GM19239 (cell line): ENCODE data around the gene MLNR.

ENCODE experiments used
- DNase-seq: peaks from one replicate; pipeline ENCODE4 v3.0.0; 2011; ENCODE audit warnings: low spot score; ENCODE audit not compliant: insufficient read length
- FAIRE-seq: peaks from 2 replicates; lab custom pipeline; 2011; peaks lifted over from hg19 to GRCh38; lab: Jason Lieb, UNC

The MLNR gene

GRCh38 chr13:49220036-49220855 is at the start of gene MLNR:
MLNR (plus strand) TSS chr13:49220338; CDS start chr13:49220338, 0 bp downstream.
- FAIRE-seq (no peak), DNase-seq (peak; percentile 44)

GRCh38 chr13:49171359-49171758 is 48.8 kb upstream of the MLNR start:
- no peak for FAIRE-seq
- DNase-seq: no peak

GRCh38 chr13:49183672-49184325 is 36.3 kb upstream of the MLNR start:
- DNase-seq: no peak
- FAIRE-seq: peak; percentile 39

DNA sequence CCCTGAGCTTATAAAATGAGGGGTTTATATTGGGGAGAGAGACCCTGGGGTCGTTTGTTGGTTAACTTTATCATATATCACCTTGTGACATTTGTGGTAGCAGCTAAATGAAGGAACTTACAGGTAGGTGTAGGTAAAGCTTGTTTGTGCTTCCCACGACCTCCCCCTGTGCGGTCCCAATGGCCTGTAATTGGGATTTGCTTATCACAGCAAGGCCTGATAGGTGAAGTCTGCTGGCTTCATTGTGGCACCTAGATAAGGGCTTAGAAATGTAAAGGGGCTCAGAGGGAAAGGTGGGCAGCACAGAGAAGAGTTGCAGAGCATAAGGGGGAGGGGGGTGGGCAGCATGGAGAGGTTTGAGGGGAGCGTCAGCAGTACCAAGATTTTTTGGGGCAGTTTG is 35.5 kb upstream of the MLNR start:
- DNase-seq (no peak), FAIRE-seq (no peak)

DNA sequence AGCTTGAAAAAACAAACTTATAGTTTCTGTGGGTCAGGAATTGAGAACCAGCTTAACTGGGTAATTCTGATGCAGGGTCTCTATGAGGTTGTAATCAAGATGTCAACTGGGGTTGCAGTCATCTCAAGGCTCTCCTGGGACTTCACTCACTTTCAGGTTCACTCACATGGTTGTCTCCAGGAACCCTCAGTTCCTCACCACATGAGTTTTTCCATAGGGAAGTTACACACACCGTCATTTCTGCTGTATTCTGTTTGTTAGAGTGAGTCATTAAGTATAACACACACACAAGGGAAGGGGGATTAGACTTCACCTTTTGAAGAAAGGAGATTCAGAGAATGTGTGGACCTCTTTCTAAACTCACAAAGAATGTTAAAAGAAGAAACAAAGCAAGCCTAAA is 34.9 kb upstream of the MLNR start:
- DNase-seq (no peak), FAIRE-seq (no peak)

- no peak for DNase-seq
- no peak for FAIRE-seq
These were observed 29.2 kb upstream of the MLNR start for GRCh38 chr13:49190901-49191300.

- DNase-seq (no peak), FAIRE-seq (no peak)
These were observed 13.5 kb upstream of the MLNR start for GRCh38 chr13:49206641-49207040.

DNA sequence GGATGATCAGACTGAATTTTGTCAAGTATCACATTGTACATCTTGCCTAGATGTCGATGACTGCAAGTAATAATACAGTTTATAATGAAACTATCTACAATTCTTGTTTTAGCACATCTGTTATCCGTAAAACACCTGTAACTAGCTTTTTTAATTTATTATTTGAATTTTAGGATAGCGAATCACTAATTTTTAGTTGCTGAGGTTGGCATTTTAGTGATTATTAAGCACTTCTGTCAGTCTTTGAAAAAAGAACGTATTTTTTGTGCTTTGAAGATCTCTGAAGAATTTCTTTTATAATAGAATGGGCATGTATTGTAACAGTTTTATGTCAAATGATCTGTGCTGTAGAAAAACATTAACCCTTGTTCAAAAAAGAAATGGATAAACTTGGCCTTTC is 11.5 kb upstream of the MLNR start:
- DNase-seq: no peak
- no peak for FAIRE-seq

GRCh38 chr13:49210114-49210513 is 10.0 kb upstream of the MLNR start:
- FAIRE-seq (no peak), DNase-seq (no peak)

DNA sequence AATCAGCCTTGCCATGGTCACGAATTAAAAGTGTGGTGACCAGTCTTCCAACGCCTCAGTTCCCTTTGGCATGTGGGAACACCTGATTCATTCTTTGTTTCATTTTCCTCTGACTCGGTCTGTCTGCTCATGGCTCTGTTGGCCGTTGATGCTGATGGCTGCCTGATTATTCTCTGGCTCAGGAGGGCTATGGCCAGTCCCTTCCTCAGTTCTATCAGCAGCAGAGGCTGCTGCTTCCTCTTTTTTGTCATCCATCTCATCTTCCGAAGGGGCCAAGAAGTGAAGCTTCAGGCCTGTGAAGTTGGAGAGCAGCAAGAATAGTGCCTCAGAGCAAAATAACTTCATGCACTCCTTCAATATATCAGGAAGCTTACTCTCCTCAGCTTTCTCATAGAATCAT is 9.5 kb upstream of the MLNR start:
- FAIRE-seq: no peak
- no peak for DNase-seq

DNA sequence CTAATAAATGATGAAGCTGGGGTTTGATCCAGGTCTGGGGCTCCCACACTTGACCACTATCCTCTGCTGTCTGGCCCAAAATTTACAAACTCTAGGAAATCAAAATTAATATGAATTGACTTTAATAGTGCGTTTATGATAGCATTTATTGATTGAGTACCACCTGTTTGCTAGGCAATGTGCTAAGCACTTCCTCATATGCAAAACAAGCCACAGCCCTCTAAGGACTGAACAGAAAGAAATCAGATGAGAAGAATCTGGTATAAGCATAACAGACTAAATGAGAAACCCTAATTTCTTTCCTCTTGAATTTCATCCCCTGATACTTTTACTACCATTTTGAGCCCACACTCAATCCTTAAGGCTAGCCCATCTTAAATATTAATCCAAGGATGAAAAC is 6.6 kb upstream of the MLNR start:
- DNase-seq (no peak), FAIRE-seq (no peak)

DNA sequence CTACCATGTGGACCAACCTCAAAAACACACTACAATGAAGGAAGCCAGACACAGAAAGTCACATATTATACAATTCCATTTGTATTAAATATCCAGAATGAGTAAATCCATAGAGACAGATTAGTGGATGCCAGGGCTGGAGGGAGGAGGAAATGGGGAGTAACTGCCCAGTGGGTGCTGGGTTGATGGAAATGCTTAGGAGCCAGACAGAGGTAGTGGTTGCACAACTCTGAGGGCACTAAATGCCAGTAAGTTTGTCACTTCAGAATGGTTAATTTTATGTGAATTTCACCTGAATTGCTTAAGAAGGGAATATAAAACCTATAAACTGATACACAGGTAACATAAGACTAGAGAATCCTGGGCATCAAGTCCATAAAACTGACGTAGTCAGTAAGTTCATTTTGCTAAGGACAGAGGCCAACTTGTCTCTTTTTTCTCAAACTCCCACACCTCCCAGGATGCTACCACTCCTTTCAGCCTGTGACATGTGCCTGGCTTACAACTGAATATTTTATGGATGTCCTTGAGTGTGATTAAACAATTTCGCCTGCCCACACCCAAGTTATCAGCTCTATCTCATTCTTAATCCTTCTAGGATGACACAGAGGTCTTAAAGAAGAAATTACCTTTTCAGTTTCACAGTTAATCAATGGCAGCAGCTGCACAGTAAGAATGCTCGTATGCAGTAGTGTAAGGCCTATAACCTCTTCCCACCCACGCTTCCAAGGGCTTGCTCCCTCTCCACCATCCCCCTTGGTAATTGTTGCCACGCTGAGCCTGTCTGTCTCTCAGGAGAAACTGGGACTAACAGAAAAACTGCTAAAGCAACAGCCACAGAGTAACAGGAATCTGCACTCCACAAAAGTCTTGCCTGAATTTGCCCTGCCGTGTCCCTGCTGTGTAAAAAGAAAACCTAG is 5.9 kb upstream of the MLNR start:
- DNase-seq (no peak), FAIRE-seq (no peak)

DNA sequence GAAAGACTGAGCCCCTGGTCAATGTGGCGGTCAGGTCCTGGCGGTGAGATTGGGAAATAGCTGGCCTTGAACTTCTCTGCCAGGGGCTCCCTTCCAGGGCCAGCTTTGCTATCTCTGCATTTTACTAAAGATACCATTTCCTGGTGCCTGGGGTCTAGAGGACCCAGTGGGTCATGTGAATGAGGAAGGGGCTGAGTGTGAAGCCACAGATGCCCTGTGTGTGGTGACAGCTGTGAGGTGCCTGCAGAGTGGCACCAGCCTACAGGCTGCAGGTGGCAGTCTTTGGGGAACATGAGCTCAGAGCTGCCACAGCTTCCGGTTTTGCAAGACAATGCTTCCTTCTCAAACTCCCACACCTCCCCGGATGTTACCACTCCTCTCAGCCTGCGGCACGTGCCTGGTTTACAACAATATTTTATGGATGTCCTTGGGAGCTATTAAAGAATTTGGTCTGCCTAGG is 5.2 kb upstream of the MLNR start:
- no peak for FAIRE-seq
- DNase-seq: peak; percentile 48

DNA sequence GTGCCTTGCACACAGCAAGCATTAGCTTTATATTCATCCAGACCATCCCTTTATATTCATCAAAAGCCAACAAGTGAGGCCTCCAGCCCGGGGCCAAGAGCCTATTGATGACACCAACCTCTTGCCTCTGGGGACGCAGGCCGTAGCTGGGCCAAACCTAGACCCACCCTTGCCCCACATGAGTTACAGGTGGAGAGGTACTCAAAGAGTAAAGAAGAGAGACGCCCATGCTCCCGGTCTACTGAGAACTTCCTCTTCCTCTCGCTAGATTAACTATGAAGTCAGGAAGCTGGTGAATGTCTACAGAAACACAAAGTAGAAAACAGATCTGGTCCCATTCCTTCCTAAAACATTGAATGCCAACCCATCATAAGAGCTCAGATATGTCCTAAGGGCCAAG is 3.8 kb upstream of the MLNR start:
- FAIRE-seq: no peak
- DNase-seq: no peak

- DNase-seq (no peak), FAIRE-seq (no peak)
These were observed 2.1 kb upstream of the MLNR start for GRCh38 chr13:49217962-49218492.

GRCh38 chr13:49218493-49219051 is 1.6 kb upstream of the MLNR start:
- DNase-seq: no peak
- no peak for FAIRE-seq

GRCh38 chr13:49219647-49220035 is 497 bp upstream of the MLNR start:
- FAIRE-seq (peak; percentile 26), DNase-seq (no peak)

- no peak for DNase-seq
- FAIRE-seq: no peak
These were observed 885 bp downstream of the MLNR start for GRCh38 chr13:49220856-49221589.

DNA sequence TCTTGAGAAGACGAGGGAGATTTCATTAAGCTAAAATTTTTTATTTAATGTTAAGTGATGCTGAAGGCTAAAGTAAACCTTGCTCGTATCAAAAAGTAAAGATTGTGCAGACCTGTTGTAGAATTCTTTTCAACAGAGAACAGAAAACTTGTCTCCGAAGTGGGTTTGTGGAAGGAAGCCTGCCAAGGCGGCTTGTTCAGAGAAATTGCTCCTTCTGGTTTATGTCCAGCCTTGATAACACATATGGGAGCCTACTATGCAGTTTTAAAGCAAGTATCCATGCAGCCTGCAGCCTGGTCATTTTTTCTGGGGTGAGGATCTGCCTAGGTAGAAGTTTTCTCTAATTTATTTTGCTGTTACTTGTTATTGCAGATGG is 1.4 kb downstream of the MLNR start:
- FAIRE-seq (no peak), DNase-seq (no peak)
